Adrenal gland (tissue), 12 donors: ENCODE results near the gene CRY1. TPM values are rescaled to one million over a fixed set of nuclear protein-coding genes. Genes with fewer than 3 reads are reported as not detected.

Experiments
- DNase-seq, 7 donors: peaks; one replicate each; pipeline ENCODE4 v3.0.0-alpha.2; 2019 to 2020
- H3K27ac ChIP-seq, 5 donors: fragments of 200-600 bp; sonication (generic) in 4 of 5; 1 replicate in 3 of 5; 2 replicates in 2 of 5; pipeline versions ENCODE4 v1.5.1 to v1.8.0; 2016 to 2020; ENCODE audit warnings: mild to moderate bottlenecking in 1 of 5
- H3K27me3 ChIP-seq: fragments of 200-600 bp; 2 replicates; pipeline ENCODE4 v1.8.0; 2021
- H3K36me3 ChIP-seq, 2 donors: fragments of 200-600 bp; replicated peaks in 1 of 2; 1 replicate in 1 of 2; 2 replicates in 1 of 2; pipeline versions ENCODE4 v1.5.1 to v1.8.0; 2018 to 2022
- H3K4me1 ChIP-seq, 2 donors: fragments of 200-600 bp; replicated peaks in 1 of 2; 1 replicate in 1 of 2; 2 replicates in 1 of 2; pipeline versions ENCODE4 v1.5.1 to v1.8.0; 2018 to 2021
- H3K4me3 ChIP-seq, 4 donors: fragments of 200-600 bp; sonication (generic) in 3 of 4; one replicate each; pipeline ENCODE4 v1.5.1; 2016 to 2018
- H3K9me3 ChIP-seq, 3 donors: fragments of 200-600 bp; sonication (generic) in 1 of 3; replicated peaks in 1 of 3; 1 replicate in 2 of 3; 2 replicates in 1 of 3; pipeline versions ENCODE4 v1.5.1 to v1.8.0; 2016 to 2021
- CTCF ChIP-seq, 6 experiments: fragments of 450-650 bp in 4 of 6; fragments of 200-600 bp in 2 of 6; sonication (generic) in 1 of 6; IDR thresholded peaks; 1 replicate in 5 of 6; 2 replicates in 1 of 6; pipeline versions ENCODE4 v1.5.1 to v1.8.0; 2016 to 2021; ENCODE audit warnings: antibody characterized with exemption in 6 of 6, mild to moderate bottlenecking in 2 of 6, moderate library complexity in 1 of 6
- POLR2A ChIP-seq, 2 donors: fragments of 450-650 bp; IDR thresholded peaks; one replicate each; pipeline ENCODE4 v1.6.1; 2017; ENCODE audit warnings: antibody characterized with exemption in 2 of 2, mild to moderate bottlenecking in 2 of 2, moderate library complexity in 1 of 2
- WGBS, 4 donors: extraction: QIAGEN DNeasy Blood & Tissue Kit in 2 of 4; methylation state at CpG; one replicate each; pipeline versions ENCODE4 v1.1.5 to v1.1.7; 2013 to 2017; 5-methylcytosine and 5-hydroxymethylcytosine counted together
- intact Hi-C, 2 donors: fragments of 100-400 bp; cut with DNase I; formaldehyde crosslinking; loops; one replicate each; pipeline versions ENCODE4 v1.14.1 to v1.15.0; 2022 to 2023
- polyA plus RNA-seq, 3 donors: library from polyadenylated mRNA; stranded (reverse); fragments of 200-250 nt in 2 of 3; fragments of 350-450 nt in 1 of 3; fragmentation: Illumina TruSeq in 1 of 3; extraction: RNeasy Lipid Tissue Mini Kit (QIAGEN cat#74804) in 1 of 3; gene quantifications; one replicate each; pipeline ENCODE4 v1.2.3, GENCODE V29; 2013 to 2014
- total RNA-seq, 9 donors: library from RNA; depleted of rRNA in 4 of 9; stranded (reverse); fragments of >200 nt in 4 of 9; fragments of 120-200 nt in 1 of 9; fragmentation: NEBNext Ultra II Directional in 1 of 9; extraction: Animal tissue kit (Norgen Biotek cat#: 25700) in 1 of 9; gene quantifications; one replicate each; pipeline versions ENCODE4 v1.1.0 to v1.2.4, GENCODE V29; 2013 to 2023
- donor health status: healthy with polysubstance abuse.
- donor health status: Bipolar disorder and iron deficiency.
- donor health status: DM: yes; HTN: yes; CAD: no.
- donor health status: DM: no; HTN: no; CAD: no.
- donor health status: DM: no; HTN: no; CAD: no.
- donor health status: DM: yes; HTN: yes; CAD: no.

Gene CRY1
- total and polyA plus RNA-seq, 12 donors: 4.7 to 51.5 (median 11.6) TPM

DNA sequence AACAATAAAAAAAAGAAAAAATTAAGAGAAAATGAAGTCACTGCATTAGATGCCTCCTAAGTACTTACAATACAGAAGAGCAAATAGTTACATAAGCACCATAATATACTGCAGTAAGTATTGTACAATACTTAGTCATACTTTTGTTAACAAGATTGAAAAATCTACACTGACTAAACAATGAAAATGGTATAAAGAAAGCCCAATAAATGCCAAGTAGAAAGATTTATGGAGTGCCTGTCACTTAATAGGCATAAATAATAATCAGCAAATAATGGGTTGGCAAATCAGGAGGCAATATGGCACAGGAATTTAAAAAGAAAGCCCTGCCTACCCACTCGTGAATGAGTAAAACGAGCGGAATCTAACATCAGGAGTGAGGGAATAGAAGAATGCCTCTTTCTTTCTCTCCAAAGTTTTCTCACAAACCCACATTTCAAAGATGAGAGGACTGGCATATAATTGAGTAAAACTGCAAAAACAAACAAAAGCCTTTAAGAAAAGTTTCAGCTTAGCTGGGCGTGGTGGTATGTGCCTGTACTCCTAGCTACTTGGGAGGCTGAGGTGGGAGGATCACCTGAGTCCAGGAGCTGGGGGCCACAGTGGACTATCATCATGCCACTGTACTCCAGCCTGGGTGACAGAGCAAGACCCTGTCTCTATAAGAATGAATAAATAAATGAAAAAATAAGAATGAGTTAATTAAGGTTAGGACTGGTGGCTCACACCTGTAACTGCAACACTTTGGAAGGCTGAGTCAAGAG lies 36.1 kb downstream of the CRY1 start:
- 65 to 85% (median 72%) methylated on average over 4 of the region's 4 CpGs for WGBS, 4 donors
- intact Hi-C loops: no loop called here
- Histone ChIP-seq H3K4me3 (no peak overlapping the region), H3K9me3 (peaks cover 0 to 14% (median 0%) of the 10 kb centered on the region in 3 donors), H3K4me1 (peaks cover 6 to 35% of the 10 kb centered on the region in 2 donors), H3K27me3 (no peaks in the 10 kb centered on the region), H3K27ac (peak overlapping the region in 1 of 5 donors; percentile 8), H3K36me3 (no peaks in the 10 kb centered on the region)
- no peak for DNase-seq
- TF ChIP-seq CTCF (IDR thresholded peaks at IDR 0.05) (no peak), POLR2A (IDR thresholded peaks at IDR 0.05) (no peak)

- H3K4me3 ChIP-seq: no peak overlapping the region
- H3K27me3 ChIP-seq: no peaks in the 10 kb centered on the region
- peaks cover 6 to 33% of the 10 kb centered on the region in 2 donors for H3K4me1 ChIP-seq
- H3K36me3 ChIP-seq: no peaks in the 10 kb centered on the region
- H3K27ac ChIP-seq: no peak overlapping the region
- TF ChIP-seq POLR2A (IDR thresholded peaks at IDR 0.05) (no peak), CTCF (IDR thresholded peaks at IDR 0.05) (no peak)
- DNase-seq: no peak
- intact Hi-C loops: no loop called here
- H3K9me3 ChIP-seq: peaks cover 0 to 15% (median 0%) of the 10 kb centered on the region in 3 donors
- WGBS, 4 donors: 96 to 99% (median 98%) methylated on average over 2 of the region's 2 CpGs
Observed at GRCh38 chr12:107053709-107054108, 39.6 kb downstream of the CRY1 start.

GRCh38 chr12:107045186-107045585 lies 48.2 kb downstream of the CRY1 start:
- no peak overlapping the region for H3K4me3 ChIP-seq
- TF ChIP-seq CTCF (IDR thresholded peaks at IDR 0.05) (no peak), POLR2A (IDR thresholded peaks at IDR 0.05) (no peak)
- H3K27ac ChIP-seq: no peak overlapping the region
- intact Hi-C loops: no loop called here
- no peaks in the 10 kb centered on the region for H3K27me3 ChIP-seq
- peak in 3 of 7 donors; percentile 21 to 60 (median 47) for DNase-seq
- H3K9me3 ChIP-seq: peaks cover 0 to 5% (median 0%) of the 10 kb centered on the region in 3 donors
- 57 to 71% (median 61%) methylated on average over 5 of the region's 5 CpGs for WGBS, 4 donors
- no peaks in the 10 kb centered on the region for H3K4me1 ChIP-seq
- H3K36me3 ChIP-seq: no peaks in the 10 kb centered on the region

DNA sequence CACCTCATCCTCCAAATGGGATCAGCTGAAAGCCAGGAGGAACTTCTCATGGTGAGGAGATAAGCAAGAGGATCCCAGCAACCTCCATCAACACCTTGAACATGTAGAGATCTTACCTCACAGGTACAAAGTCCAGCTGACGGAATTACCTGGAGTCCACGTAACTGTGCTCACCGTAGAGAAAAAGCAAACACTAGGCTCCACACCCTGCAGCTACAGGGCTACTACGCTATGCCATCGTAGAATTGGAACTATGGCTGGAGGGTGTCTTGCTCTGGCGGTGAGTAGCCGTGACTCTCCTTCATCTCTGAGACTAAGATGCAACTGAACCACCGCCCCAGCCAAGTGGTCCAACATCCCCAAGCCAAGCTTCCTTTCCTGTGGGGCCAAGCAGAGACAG lies 50.5 kb downstream of the CRY1 start:
- WGBS, 4 donors: 88 to 91% (median 89%) methylated on average over 8 of the region's 8 CpGs
- intact Hi-C loops: no loop called here

GRCh38 chr12:107035733-107036132 lies 57.6 kb downstream of the CRY1 start:
- 76 to 92% (median 88%) methylated on average over 2 of the region's 2 CpGs for WGBS, 4 donors
- H3K4me3 ChIP-seq: no peak overlapping the region
- no peaks in the 10 kb centered on the region for H3K36me3 ChIP-seq
- no peak for DNase-seq
- intact Hi-C loops: no loop called here
- peaks cover 0 to 4% of the 10 kb centered on the region in 2 donors for H3K4me1 ChIP-seq
- H3K27ac ChIP-seq: no peak overlapping the region
- TF ChIP-seq CTCF (IDR thresholded peaks at IDR 0.05) (no peak), POLR2A (IDR thresholded peaks at IDR 0.05) (no peak)
- H3K27me3 ChIP-seq: no peaks in the 10 kb centered on the region
- H3K9me3 ChIP-seq: no peaks in the 10 kb centered on the region

More for the DNA sequence above, 50.5 kb downstream of the CRY1 start:
- no peak for TF ChIP-seq POLR2A (IDR thresholded peaks at IDR 0.05)
- no peaks in the 10 kb centered on the region for H3K27me3 ChIP-seq
- no peaks in the 10 kb centered on the region for H3K36me3 ChIP-seq
- no peak for DNase-seq
- no peak overlapping the region for H3K4me3 ChIP-seq
- no peaks in the 10 kb centered on the region for H3K9me3 ChIP-seq
- H3K27ac ChIP-seq: no peak overlapping the region
- no peaks in the 10 kb centered on the region for H3K4me1 ChIP-seq
